Measurements from ENCODE around the gene MDM1. TPM values are rescaled to one million over a fixed set of nuclear protein-coding genes. Genes with fewer than 3 reads are reported as not detected.

The MDM1 gene
- total and polyA plus RNA-seq, 2 of the 13 experiments (the other 11 are each of a cell fraction or from before 2014, with no cell fraction given), result 4.6 to 15.2 TPM

DNA sequence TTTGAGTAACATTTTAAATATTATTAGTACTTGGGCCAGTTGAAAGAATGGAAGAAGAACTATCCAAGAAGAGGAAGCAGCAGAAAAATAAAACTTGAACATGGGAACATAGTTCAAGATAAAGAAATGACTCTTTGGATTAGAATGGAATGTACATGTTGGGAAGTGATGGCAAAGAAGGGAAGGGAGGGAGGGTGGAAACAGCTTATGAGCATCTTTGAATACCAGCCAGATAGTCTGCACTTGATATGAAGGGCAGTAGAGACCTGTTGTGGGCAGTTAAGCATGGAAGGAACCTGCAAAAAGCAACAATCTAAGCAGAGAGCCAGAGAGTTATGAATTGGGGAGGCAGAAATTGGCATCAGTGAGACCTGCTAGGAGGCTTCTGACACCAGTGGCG is 68.8 kb downstream of the MDM1 start:
- H2AFZ ChIP-seq (ENCODE audit: low read length), result no peak overlapping the region
- no peaks in the 10 kb centered on the region for H4K20me1 ChIP-seq (ENCODE audit: insufficient read depth, low read length)
- H3K27ac ChIP-seq (ENCODE audit: extremely low read length, insufficient read depth, low read length), result no peak overlapping the region
- H3K79me2 ChIP-seq (ENCODE audit: insufficient read depth, low read length), result no peaks in the 10 kb centered on the region
- in situ Hi-C loops (cut with HindIII; ENCODE audit: extremely low pct_ligation_motif_present, low pct_unique_long_range_greater_than_20kb) (no loop called here), intact Hi-C loops (cut with micrococcal nuclease; ENCODE audit: unreplicated experiment) (no loop called here)
- no peak for FAIRE-seq
- no peak overlapping the region for H3K4me3 ChIP-seq (replicated peaks in 1 of 3; ENCODE audit: insufficient read depth in 1 of 3, low read depth in 2 of 3, low read length in 3 of 3)
- no peak for ATAC-seq
- no peak for DNase-seq (ENCODE audit: low spot score)
- H3K9ac ChIP-seq (ENCODE audit: insufficient read depth, low read depth, low read length), result no peak overlapping the region
- H3K4me2 ChIP-seq (ENCODE audit: low read depth, low read length), result no peak overlapping the region
- H3K9me3 ChIP-seq (ENCODE audit: low read length), result no peaks in the 10 kb centered on the region
- no peaks in the 10 kb centered on the region for H3K36me3 ChIP-seq (replicated peaks in 1 of 2; ENCODE audit: control insufficient read depth in 1 of 2, insufficient read depth in 2 of 2, low read length in 2 of 2)
- ChIA-PET POLR2A (no interaction called here), CTCF (ENCODE audit: low intra/inter-chr PET ratio, low total read pairs) (no interaction called here)
- 0% methylated on average over 1 of the region's 1 CpG for WGBS (ENCODE audit: low lambda C conversion rate)
- no peak for TF ChIP-seq ZNF619 (CRISPR knock-in tag; IDR thresholded peaks at IDR 0.05)
- TF ChIP-seq MED13 (CRISPR knock-in tag; IDR thresholded peaks at IDR 0.05), result no peak
- TF ChIP-seq SKI (IDR thresholded peaks at IDR 0.05; ENCODE audit: partially characterized antibody), result no peak
- no peak for TF ChIP-seq ZNF451 (CRISPR knock-in tag; IDR thresholded peaks at IDR 0.05)
- TF ChIP-seq NFKB2 (CRISPR knock-in tag; IDR thresholded peaks at IDR 0.05; ENCODE audit: borderline replicate concordance), result no peak
- TF ChIP-seq SRY (CRISPR knock-in tag; IDR thresholded peaks at IDR 0.05), result no peak
- TF ChIP-seq, protein P1, sequence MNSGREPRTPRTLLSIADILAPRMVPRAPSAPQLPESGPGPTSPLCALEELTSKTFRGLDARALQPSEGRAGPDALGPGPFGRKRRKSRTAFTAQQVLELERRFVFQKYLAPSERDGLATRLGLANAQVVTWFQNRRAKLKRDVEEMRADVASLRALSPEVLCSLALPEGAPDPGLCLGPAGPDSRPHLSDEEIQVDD (CRISPR knock-in tag; IDR thresholded peaks at IDR 0.05; ENCODE audit: borderline replicate concordance), result no peak
- no peak for TF ChIP-seq PRPF4 (IDR thresholded peaks at IDR 0.05; ENCODE audit: low read depth, low read length, poor library complexity, severe bottlenecking)
- TF ChIP-seq SMYD3 (CRISPR knock-in tag; IDR thresholded peaks at IDR 0.05), result no peak
- TF ChIP-seq, protein P2, sequence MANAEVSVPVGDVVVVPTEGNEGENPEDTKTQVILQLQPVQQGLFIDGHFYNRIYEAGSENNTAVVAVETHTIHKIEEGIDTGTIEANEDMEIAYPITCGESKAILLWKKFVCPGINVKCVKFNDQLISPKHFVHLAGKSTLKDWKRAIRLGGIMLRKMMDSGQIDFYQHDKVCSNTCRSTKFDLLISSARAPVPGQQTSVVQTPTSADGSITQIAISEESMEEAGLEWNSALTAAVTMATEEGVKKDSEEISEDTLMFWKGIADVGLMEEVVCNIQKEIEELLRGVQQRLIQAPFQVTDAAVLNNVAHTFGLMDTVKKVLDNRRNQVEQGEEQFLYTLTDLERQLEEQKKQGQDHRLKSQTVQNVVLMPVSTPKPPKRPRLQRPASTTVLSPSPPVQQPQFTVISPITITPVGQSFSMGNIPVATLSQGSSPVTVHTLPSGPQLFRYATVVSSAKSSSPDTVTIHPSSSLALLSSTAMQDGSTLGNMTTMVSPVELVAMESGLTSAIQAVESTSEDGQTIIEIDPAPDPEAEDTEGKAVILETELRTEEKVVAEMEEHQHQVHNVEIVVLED (CRISPR knock-in tag; IDR thresholded peaks at IDR 0.05; ENCODE audit: borderline replicate concordance), result no peak
- no peak for TF ChIP-seq ZNF562 (CRISPR knock-in tag; IDR thresholded peaks at IDR 0.05; ENCODE audit: borderline replicate concordance)
- no peak for TF ChIP-seq KLF6 (CRISPR knock-in tag; IDR thresholded peaks at IDR 0.05)
- TF ChIP-seq, protein P3, sequence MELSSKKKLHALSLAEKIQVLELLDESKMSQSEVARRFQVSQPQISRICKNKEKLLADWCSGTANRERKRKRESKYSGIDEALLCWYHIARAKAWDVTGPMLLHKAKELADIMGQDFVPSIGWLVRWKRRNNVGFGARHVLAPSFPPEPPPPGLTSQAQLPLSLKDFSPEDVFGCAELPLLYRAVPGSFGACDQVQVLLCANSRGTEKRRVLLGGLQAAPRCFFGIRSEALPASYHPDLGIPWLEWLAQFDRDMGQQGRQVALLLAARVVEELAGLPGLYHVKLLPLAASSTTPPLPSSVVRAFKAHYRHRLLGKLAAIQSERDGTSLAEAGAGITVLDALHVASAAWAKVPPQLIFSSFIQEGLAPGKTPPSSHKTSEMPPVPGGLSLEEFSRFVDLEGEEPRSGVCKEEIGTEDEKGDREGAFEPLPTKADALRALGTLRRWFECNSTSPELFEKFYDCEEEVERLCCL (CRISPR knock-in tag; IDR thresholded peaks at IDR 0.05; ENCODE audit: borderline replicate concordance), result no peak
- TF ChIP-seq, protein P4, sequence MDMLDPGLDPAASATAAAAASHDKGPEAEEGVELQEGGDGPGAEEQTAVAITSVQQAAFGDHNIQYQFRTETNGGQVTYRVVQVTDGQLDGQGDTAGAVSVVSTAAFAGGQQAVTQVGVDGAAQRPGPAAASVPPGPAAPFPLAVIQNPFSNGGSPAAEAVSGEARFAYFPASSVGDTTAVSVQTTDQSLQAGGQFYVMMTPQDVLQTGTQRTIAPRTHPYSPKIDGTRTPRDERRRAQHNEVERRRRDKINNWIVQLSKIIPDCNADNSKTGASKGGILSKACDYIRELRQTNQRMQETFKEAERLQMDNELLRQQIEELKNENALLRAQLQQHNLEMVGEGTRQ (IDR thresholded peaks at IDR 0.05; ENCODE audit: low read depth, low read length), result no peak
- TF ChIP-seq, protein P4 (CRISPR knock-in tag; IDR thresholded peaks at IDR 0.05; ENCODE audit: borderline replicate concordance), result no peak
- TF ChIP-seq, protein P5, sequence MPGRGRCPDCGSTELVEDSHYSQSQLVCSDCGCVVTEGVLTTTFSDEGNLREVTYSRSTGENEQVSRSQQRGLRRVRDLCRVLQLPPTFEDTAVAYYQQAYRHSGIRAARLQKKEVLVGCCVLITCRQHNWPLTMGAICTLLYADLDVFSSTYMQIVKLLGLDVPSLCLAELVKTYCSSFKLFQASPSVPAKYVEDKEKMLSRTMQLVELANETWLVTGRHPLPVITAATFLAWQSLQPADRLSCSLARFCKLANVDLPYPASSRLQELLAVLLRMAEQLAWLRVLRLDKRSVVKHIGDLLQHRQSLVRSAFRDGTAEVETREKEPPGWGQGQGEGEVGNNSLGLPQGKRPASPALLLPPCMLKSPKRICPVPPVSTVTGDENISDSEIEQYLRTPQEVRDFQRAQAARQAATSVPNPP (CRISPR knock-in tag; IDR thresholded peaks at IDR 0.05), result no peak
- BruUV-seq (replicated peaks), result no TSS peak
- no peaks in the 10 kb centered on the region for H3K4me1 ChIP-seq (ENCODE audit: insufficient read depth, low read length)
- H3K27me3 ChIP-seq (ENCODE audit: control insufficient read depth in 1 of 2, insufficient read depth in 2 of 2, low read length in 2 of 2), result peaks cover 3 to 4% of the 10 kb centered on the region in 2 experiments; a peak in 2 of 5 replicates
